Ovary (tissue), 3 donors: Measurements from ENCODE around the gene PLXDC2.

ENCODE experiments used
- CTCF ChIP-seq, 3 donors: fragments of 450-650 bp in 2 of 3; fragments of 200-600 bp in 1 of 3; IDR thresholded peaks; one replicate each; pipeline versions ENCODE4 v1.5.1 to v1.8.0; 2016 to 2022; ENCODE audit warnings: antibody characterized with exemption in 3 of 3, mild to moderate bottlenecking in 1 of 3
- EP300 ChIP-seq: sonication (generic); formaldehyde crosslinking; IDR thresholded peaks from one replicate; pipeline ENCODE4 v1.6.1; 2017; ENCODE audit warnings: antibody characterized with exemption
- POLR2A ChIP-seq: fragments of 450-650 bp; IDR thresholded peaks from one replicate; pipeline ENCODE4 v1.6.1; 2017; ENCODE audit warnings: antibody characterized with exemption, mild to moderate bottlenecking, moderate library complexity
- donor health status: DM: no; HTN: no; CAD: no.

GRCh38 chr10:20075713-20076112 is 259.5 kb downstream of the PLXDC2 start:
- TF ChIP-seq EP300 (no peak), CTCF (IDR thresholded peaks at IDR 0.05) (no peak), POLR2A (no peak)
